ENCODE data around the gene TUBB4A.

TUBB4A gene

DNA sequence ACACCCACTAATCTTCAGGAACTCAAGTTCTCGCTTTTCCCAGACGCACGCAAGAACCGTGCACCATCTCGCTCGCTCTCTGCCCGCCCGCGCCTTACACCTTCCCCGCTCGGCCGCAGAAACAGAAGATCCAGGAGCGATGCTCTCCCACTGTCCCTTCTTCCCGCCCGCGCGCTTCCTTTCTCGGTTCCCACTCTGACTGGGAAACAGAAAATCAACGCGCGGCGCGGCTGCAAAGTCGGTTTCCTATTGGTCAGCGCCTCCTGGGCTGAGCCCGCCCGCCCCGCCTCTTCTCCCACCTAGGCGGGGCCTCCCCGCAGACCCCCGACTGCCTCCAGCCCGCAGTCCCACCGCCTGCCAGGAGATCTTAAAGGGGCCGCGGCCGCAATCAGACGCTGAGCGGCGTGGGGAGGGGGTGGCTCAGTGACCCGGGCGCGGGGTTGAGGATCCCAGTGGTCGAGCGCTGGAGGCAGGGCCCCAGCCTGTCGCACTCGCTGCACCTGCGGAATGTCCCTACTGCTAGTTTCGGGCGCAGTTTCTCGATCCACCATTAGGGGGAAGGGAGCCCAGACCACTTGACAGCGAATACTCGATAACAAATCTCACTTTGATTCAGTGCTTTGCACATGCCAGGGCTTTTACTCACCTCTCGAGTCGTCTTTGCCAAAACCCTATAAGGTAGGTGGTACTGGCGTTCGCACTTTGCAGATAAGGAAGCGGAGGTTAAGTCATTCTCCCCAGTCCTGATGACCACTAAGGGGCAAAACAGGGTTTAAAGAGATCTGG lies 41.8 kb downstream of the TUBB4A start:
- peak; percentile 41 for TF ChIP-seq CTCF (IDR thresholded peaks at IDR 0.05; ENCODE audit: low read depth, low read length)
- peak; percentile 93 for DNase-seq (ENCODE audit: extremely low read depth, low read depth)

- TF ChIP-seq CTCF (IDR thresholded peaks at IDR 0.05; ENCODE audit: low read depth, low read length): no peak
- peak; percentile 32 for DNase-seq (ENCODE audit: extremely low read depth, low read depth)
Observed at GRCh38 chr19:6459262-6460098, 42.6 kb downstream of the TUBB4A start, which contains the start of gene SLC25A23. TSS of gene SLC25A23 (minus strand) at chr19:6459792. CDS start at chr19:6459628, 164 bp downstream.

DNA sequence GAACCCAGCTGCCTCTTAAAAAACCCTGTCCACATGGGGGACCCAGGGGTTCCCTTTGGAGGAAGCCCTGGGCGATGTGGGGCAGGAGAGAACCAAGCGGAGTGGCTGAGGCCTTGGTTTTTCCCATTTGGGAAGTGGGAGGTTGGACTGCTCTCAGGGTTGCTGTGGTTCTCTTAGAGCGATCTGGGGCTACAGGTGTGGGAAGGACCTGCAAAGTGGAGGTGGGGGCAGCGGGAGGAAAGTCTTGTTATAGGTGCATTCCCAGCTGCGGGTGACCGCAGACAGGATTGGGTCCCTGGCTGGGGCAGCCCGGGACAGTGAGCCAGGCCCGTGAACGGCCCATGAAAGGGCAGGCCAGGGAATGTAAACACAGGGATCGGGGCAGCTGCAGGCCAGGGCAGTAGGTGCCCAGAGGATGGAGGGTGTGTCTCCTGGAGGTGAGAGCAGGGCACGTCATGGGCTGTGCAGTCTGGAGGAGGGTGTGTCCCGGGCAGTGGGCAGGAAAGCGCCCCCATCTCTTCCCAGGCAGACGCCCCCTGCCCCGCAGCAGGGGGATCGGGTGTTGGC lies 43.3 kb downstream of the TUBB4A start:
- TF ChIP-seq CTCF (IDR thresholded peaks at IDR 0.05; ENCODE audit: low read depth, low read length): no peak
- no peak for DNase-seq (ENCODE audit: extremely low read depth, low read depth)

DNA sequence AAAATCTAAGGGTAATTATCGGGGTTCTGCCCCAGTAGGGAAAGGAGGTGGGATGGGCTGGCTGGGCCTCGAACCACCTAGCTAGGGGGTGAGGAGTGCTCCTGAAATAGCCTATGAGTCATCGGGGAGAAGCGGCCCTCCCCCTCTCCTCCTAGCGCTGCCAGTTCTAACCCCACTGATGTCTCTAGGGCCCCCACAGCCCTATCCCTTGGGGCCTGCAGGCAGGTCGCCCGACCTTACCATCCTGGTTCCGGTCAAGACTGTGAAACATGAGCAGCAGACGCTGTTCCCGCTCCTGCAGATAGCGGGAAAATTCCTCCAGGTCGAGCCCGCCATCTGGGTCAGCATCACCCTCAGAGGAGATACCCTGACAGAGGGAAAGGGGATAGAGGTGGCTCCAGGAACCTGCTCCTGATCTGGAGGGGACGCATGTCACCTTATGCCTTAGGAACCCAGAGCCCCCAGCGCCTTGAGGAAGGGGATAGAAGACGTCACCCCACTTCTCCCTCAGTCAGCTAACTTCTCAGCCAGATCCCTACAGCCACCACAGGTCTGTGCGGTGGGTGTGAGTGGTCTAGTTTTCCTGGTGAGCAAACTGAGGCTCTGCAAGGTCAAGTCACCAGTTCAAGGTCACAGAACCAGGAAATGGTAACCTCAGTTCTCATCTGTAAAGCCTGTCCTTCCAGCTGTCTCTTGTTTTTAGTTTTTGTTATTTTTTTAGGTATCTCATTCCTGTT lies 44.0 kb downstream of the TUBB4A start:
- no peak for TF ChIP-seq CTCF (IDR thresholded peaks at IDR 0.05; ENCODE audit: low read depth, low read length)
- no peak for DNase-seq (ENCODE audit: extremely low read depth, low read depth)

DNA sequence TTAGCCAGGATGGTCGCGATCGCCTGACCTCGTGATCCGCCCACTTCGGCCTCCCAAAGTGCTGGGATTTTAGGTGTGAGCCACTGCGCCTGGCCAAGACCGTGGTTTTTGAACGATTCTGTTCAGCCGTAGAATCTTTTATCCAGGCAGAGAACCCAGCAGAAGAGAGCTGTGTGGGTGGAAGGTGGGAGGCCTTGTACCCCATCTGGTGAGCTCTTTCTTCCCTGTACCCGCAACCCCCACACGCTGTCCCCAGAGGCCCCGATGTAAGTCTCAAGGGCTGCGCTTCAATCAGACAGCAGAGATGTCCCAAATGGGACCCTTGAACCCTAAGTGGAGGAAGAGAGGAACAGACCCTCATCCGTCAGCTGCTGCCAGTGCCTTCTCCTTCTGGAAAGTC lies 46.2 kb downstream of the TUBB4A start:
- TF ChIP-seq CTCF (IDR thresholded peaks at IDR 0.05; ENCODE audit: low read depth, low read length): no peak
- DNase-seq (ENCODE audit: extremely low read depth, low read depth): no peak

DNA sequence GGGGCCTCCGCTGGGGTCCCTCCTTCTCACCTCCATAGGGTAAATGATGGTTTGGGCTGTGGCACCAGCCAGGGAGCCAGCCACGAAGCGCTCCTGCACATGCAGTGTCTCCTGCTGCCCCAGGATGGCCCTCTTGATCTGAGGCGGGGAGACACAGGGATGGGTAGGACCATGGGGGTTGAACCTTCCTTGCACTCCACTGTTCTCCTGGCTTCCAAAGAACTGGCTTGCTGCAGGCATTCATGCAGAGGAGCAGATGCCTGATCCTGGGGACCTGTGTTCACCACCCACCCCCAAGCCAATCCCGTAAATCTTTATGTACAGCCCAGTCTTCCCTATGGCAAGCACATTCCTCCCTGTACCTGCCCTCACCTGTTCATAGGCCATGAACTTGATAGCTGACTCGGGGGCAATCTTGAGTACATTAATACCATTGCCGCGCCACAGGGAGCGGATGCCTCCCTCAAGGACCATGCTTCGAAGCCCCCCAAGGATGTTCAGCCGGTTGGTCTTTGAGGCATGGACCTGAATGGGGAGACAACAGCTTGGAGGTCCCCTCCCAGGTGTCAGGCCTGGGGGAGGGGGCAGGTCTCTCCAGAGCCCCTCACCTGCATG lies 48.1 kb downstream of the TUBB4A start:
- DNase-seq (ENCODE audit: extremely low read depth, low read depth): no peak
- no peak for TF ChIP-seq CTCF (IDR thresholded peaks at IDR 0.05; ENCODE audit: low read depth, low read length)

All from AG09319 (cell line).